NB4 (cell line): ENCODE results near the gene PLEKHB1.

Experiments used
- CTCF ChIP-seq: IDR thresholded peaks from one replicate; pipeline ENCODE4 v1.5.1; 2012; ENCODE audit warnings: low read depth, low read length
- MAX ChIP-seq: IDR thresholded peaks from 2 replicates; pipeline ENCODE4 v1.6.1; 2011; ENCODE audit warnings: low read depth, low read length
- MYC ChIP-seq: IDR thresholded peaks from 2 replicates; pipeline ENCODE4 v1.6.1; 2011; ENCODE audit warnings: low read depth, low read length
- POLR2A ChIP-seq: IDR thresholded peaks from 2 replicates; pipeline ENCODE4 v1.6.1; 2011; ENCODE audit warnings: mild to moderate bottlenecking; ENCODE audit not compliant: insufficient read length; ENCODE audit errors: extremely low read depth

GRCh38 chr11:73664877-73665276 is 18.5 kb downstream of the PLEKHB1 start:
- TF ChIP-seq POLR2A (no peak), CTCF (no peak), MAX (no peak), MYC (no peak)
